ENCODE measurements around the gene NID1.

NID1 gene

GRCh38 chr1:236092899-236093298, 28.0 kb upstream of the NID1 start:
- no peak overlapping the region for H3K4me3 ChIP-seq (replicated peaks; ENCODE audit: low read depth, low read length)
- DNase-seq (ENCODE audit: low read depth): no peak
- TF ChIP-seq, protein P1, sequence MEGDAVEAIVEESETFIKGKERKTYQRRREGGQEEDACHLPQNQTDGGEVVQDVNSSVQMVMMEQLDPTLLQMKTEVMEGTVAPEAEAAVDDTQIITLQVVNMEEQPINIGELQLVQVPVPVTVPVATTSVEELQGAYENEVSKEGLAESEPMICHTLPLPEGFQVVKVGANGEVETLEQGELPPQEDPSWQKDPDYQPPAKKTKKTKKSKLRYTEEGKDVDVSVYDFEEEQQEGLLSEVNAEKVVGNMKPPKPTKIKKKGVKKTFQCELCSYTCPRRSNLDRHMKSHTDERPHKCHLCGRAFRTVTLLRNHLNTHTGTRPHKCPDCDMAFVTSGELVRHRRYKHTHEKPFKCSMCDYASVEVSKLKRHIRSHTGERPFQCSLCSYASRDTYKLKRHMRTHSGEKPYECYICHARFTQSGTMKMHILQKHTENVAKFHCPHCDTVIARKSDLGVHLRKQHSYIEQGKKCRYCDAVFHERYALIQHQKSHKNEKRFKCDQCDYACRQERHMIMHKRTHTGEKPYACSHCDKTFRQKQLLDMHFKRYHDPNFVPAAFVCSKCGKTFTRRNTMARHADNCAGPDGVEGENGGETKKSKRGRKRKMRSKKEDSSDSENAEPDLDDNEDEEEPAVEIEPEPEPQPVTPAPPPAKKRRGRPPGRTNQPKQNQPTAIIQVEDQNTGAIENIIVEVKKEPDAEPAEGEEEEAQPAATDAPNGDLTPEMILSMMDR (IDR thresholded peaks at IDR 0.05; ENCODE audit: low read length, missing control alignments): no peak

GRCh38 chr1:236091933-236092318, 27.0 kb upstream of the NID1 start:
- DNase-seq (ENCODE audit: low read depth): no peak
- TF ChIP-seq, protein P1 (IDR thresholded peaks at IDR 0.05; ENCODE audit: low read length, missing control alignments): no peak
- H3K4me3 ChIP-seq (replicated peaks; ENCODE audit: low read depth, low read length): no peak overlapping the region

GRCh38 chr1:236090741-236091147, 25.9 kb upstream of the NID1 start:
- TF ChIP-seq, protein P1 (IDR thresholded peaks at IDR 0.05; ENCODE audit: low read length, missing control alignments): no peak
- H3K4me3 ChIP-seq (replicated peaks; ENCODE audit: low read depth, low read length): no peak overlapping the region
- DNase-seq (ENCODE audit: low read depth): peak; percentile 25

- TF ChIP-seq, protein P1 (IDR thresholded peaks at IDR 0.05; ENCODE audit: low read length, missing control alignments): no peak
- DNase-seq (ENCODE audit: low read depth): peak; percentile 75
- no peak overlapping the region for H3K4me3 ChIP-seq (replicated peaks; ENCODE audit: low read depth, low read length)
Measured at GRCh38 chr1:236089046-236089773, 24.3 kb upstream of the NID1 start.

GRCh38 chr1:236086537-236086936, 21.6 kb upstream of the NID1 start:
- H3K4me3 ChIP-seq (replicated peaks; ENCODE audit: low read depth, low read length): no peak overlapping the region
- TF ChIP-seq, protein P1 (IDR thresholded peaks at IDR 0.05; ENCODE audit: low read length, missing control alignments): no peak
- no peak for DNase-seq (ENCODE audit: low read depth)

GRCh38 chr1:236085545-236086159, 20.8 kb upstream of the NID1 start:
- no peak for DNase-seq (ENCODE audit: low read depth)
- no peak overlapping the region for H3K4me3 ChIP-seq (replicated peaks; ENCODE audit: low read depth, low read length)
- TF ChIP-seq, protein P1 (IDR thresholded peaks at IDR 0.05; ENCODE audit: low read length, missing control alignments): no peak

DNA sequence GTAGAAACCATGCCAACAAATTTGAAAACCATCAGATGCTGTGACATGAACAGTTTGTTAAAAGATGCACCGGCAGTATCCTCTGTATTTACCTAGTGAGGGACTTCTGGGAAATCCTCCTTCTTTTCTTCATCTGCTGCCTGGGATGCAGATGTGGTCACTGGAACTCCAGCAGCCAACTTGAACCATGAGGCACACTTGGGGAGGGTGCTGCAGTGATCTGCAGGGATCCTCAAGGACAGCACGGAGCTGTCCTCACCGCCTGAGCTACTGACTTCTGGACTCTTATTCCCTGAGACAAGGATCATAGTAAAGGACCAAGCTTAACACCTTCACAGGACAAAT, 19.5 kb upstream of the NID1 start:
- no peak overlapping the region for H3K4me3 ChIP-seq (replicated peaks; ENCODE audit: low read depth, low read length)
- TF ChIP-seq, protein P1 (IDR thresholded peaks at IDR 0.05; ENCODE audit: low read length, missing control alignments): no peak
- no peak for DNase-seq (ENCODE audit: low read depth)

Measured in fibroblast of pulmonary artery (primary cell).